ENCODE results near the gene TNNT3.

The TNNT3 gene

GRCh38 chr11:1942558-1943260 lies 23.2 kb downstream of the TNNT3 start:
- DNase-seq = peak in 5 of 10 donors; percentile 7 to 65 (median 48)
- intact Hi-C loops (cut with DNase I) = loop anchor here (5.0 kb wide), 2 partner anchors 45 to 245 kb away; partner anchors contain the start of gene KRTAP5-6

GRCh38 chr11:1943576-1943975 lies 24.1 kb downstream of the TNNT3 start:
- intact Hi-C loops (cut with DNase I) = loop anchor here (5.0 kb wide), 2 partner anchors 46 to 246 kb away; partner anchors contain the start of gene KRTAP5-6
- DNase-seq = peak in 3 of 10 donors; percentile 64 to 74 (median 74)

GRCh38 chr11:1943977-1944376 lies 24.5 kb downstream of the TNNT3 start:
- intact Hi-C loops (cut with DNase I) = loop anchor here (5.0 kb wide), 2 partner anchors 47 to 247 kb away; partner anchors contain the start of gene KRTAP5-6
- peak in 4 of 10 donors; percentile 1 to 53 (median 30) for DNase-seq

- peak in 2 of 10 donors; percentile 31 to 66 for DNase-seq
- intact Hi-C loops (cut with DNase I) = no loop called here
Observed at GRCh38 chr11:1946812-1947484, 27.4 kb downstream of the TNNT3 start, which contains the start of gene MRPL23. TSS of gene MRPL23 (plus strand) at chr11:1947332. CDS start at chr11:1947363, 31 bp downstream.

- DNase-seq = no peak
- intact Hi-C loops (cut with DNase I) = no loop called here
Observed at GRCh38 chr11:1947592-1948237, 28.2 kb downstream of the TNNT3 start.

DNA sequence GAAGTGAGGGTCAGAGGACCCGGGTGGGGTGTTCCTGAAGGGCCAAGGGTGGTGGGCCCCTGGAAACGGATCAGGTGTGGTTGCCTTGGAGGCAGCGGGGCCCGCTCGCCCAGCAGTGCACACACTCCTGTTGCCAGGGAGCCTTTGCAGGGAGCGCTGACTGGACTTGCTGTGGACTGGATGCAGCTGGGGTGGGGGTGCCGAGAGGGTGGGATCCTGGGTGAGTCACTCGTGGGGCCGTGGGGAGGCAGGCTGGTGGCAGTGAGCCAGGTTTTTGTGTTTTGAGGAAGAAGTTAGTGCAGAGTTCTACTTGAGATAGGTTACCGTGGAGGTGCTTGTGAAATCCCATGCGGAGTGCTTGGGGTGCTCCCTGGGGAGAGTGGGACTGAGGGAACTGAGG lies 28.9 kb downstream of the TNNT3 start:
- intact Hi-C loops (cut with DNase I) = no loop called here
- DNase-seq = peak in 1 of 10 donors; percentile 18

DNA sequence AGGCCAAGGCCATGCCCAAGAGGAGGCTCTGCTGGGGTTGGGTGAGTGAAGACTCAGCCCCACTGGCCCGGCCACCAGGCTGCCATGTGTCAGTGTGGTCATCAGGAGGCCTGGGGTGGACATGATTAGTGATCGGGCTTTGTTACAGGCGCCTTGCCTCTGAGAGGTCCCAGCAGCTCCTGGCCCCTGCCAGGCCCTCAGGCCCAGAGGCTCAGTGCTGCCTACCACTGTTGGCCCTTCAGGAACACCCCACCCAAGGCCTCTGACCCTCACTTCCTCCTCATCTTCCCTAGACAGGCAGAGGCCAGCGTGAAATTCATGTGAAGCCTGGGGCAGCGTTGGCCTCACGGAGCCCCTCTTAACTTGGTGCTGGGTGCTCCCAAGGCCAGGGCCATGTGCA lies 29.8 kb downstream of the TNNT3 start:
- intact Hi-C loops (cut with DNase I) = no loop called here

GRCh38 chr11:1949922-1950321 lies 30.4 kb downstream of the TNNT3 start:
- intact Hi-C loops (cut with DNase I) = no loop called here
- no peak for DNase-seq

More for the DNA sequence above, 29.8 kb downstream of the TNNT3 start:
- DNase-seq = no peak

DNA sequence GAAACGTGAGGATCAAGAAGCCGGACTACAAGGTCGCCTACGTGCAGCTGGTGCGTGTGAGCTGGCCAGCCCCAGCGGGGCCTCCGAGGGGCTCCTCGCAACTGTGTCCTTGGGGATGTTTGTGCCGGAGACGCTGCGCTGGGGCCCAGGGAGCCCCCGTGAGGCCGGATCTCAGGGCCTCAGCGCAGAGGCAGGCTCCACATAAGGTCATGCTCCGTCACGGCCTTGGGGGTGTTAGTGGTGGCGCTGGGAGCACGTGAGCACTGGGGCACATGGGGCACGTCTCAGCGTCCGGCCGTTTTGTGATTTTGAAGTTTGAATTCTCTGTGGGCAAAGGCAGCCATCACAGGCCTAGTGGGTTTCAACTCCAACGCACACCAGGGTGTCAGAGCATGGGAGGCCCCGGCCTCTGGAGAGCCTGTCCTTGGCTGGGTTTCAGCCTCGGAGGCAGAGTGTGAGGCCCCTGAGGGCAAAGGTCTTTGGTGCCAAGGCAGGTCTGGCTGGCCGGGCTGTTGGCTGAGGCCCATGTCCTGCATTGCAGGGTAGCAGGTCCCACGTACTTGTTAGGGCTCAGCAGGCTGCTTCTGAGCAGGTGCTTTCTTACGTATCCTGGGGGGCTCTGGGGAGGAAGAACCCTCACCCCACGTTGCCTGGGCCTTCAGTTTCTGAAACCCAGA lies 33.4 kb downstream of the TNNT3 start:
- DNase-seq = peak in 2 of 10 donors; percentile 24 to 30
- intact Hi-C loops (cut with DNase I) = no loop called here

GRCh38 chr11:1953489-1954266 lies 34.2 kb downstream of the TNNT3 start:
- intact Hi-C loops (cut with DNase I) = no loop called here
- DNase-seq = peak in 1 of 10 donors; percentile 18

- no peak for DNase-seq
- intact Hi-C loops (cut with DNase I) = no loop called here
Observed at GRCh38 chr11:1958367-1958766, 38.9 kb downstream of the TNNT3 start.

DNA sequence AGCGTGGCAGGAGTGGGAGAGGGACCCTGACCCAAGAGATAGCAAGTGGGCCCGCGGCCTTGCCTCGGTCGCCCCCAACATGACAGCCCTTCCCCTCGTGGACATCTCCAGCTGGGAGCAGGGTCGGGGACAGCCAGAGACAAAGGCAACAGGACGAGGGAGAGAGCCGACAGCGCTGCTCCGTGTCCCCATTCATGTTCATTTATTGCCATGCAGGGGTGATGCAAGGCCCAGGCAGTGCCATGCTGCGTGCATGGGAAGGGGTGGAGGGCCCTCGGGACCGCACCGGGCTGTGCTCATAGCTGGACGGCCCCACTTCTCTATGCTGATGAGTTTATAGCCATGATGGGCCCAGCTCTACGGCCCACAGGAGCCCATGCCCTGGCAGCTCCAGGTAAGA lies 40.3 kb downstream of the TNNT3 start:
- DNase-seq = no peak

GRCh38 chr11:1963864-1964263 lies 44.4 kb downstream of the TNNT3 start:
- intact Hi-C loops (cut with DNase I) = no loop called here
- peak in 2 of 10 donors; percentile 52 to 61 for DNase-seq

More for the DNA sequence above, 40.3 kb downstream of the TNNT3 start:
- intact Hi-C loops (cut with DNase I) = no loop called here

DNA sequence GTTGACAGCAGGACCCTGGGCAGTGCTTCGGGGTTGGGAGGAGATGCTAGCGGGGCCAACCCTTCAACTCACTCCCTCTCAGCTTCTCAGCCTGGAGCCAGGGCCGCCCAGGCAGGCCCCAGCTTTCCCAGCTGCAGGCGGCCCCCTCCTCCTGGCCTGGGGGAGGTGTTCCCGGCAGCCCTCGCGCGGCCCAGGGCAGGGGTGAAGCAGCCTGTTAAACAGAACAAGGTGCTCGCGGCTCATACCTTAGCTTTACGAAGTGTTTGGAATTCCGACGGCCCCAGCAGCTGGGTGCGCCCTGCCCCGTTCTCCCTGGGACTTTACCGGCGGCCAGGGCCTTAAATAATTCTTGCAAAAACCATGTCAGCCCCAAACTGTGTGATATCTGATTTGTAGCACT lies 44.8 kb downstream of the TNNT3 start:
- no peak for DNase-seq
- intact Hi-C loops (cut with DNase I) = no loop called here

DNA sequence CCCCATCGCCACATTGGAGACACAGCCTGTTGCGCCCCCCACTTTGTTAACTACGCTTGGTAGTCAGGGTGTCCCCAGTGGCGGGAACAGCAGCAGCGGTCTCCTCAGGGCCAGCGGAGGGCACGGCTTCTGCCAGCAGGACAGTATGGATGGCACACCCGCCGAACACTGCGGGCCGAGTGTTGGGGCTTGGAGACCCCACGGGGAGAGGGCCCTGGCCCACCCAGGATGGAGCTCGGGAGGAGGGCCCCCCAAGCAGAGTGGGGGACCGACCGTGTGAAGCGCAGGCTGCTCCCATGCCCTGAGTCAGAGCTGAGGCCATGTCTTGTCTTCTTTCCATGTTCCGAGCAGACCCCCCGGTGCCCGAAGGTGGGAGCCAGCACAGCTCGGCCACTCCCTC lies 45.5 kb downstream of the TNNT3 start:
- intact Hi-C loops (cut with DNase I) = no loop called here
- DNase-seq = peak in 1 of 10 donors; percentile 16

DNA sequence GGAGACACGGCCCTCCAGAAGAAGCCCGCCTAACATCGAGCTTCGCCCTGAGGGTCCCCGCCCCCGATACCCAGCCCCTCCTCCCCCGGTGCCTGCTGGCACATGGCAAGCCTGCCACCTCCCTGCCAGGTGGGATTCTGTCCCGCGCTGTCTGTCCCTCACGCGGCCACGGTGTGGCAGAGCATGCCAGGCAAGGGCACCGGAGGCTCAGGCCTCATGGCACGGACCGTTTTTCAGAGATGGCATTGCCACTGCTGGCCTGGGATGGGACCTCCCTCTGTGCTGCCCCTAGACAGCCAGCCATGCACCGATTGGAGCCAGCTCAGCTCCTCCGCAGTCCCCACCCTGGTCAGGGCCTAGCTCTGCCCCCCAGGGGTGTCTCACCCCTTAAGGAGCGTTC lies 47.0 kb downstream of the TNNT3 start:
- intact Hi-C loops (cut with DNase I) = no loop called here
- DNase-seq = peak in 1 of 10 donors; percentile 51

- no peak for DNase-seq
- intact Hi-C loops (cut with DNase I) = no loop called here
Observed at GRCh38 chr11:1967641-1968225, 48.2 kb downstream of the TNNT3 start.

- DNase-seq = peak in 2 of 10 donors; percentile 12 to 35
- intact Hi-C loops (cut with DNase I) = no loop called here
Observed at GRCh38 chr11:1968454-1969002, 49.0 kb downstream of the TNNT3 start.

DNA sequence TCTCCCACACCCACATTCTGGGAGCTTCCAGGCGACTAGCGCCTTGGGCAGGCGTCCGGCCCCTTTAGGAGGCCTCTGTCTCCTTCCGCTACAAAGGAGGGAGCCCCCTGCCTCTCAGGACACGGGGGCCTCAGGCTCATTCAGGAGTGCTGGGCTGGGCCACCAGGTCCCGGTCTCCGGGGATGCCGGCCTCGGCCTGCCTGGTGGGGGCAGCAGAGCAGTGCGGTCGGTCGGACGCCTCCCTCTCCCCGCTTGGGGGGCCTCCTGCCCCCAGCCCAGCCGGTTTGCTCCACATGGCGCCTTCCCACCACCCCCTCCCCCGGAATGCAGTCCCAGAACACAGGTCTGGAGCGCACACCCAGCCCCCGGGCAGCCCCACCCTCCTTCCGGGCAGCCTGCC lies 49.5 kb downstream of the TNNT3 start:
- intact Hi-C loops (cut with DNase I) = no loop called here
- DNase-seq = no peak
